CD14-positive monocyte (primary cell): Measurements from ENCODE around the gene BOLL. TPM values are rescaled to one million over a fixed set of nuclear protein-coding genes. Genes with fewer than 3 reads are reported as not detected.
"Not testable (repeated sequence)": the region's sequence is repeated elsewhere in the genome, so short reads cannot be mapped to it uniquely, and the experiment has no call there.

Source experiments
- DNase-seq, 3 donors: peaks; one replicate each; pipeline ENCODE4 v3.0.0-alpha.2; 2011 to 2022
- H2AFZ ChIP-seq: 2 replicates; pipeline ENCODE4 v1.6.0; 2012; ENCODE audit warnings: mild to moderate bottlenecking, low read depth, low read length, inconsistent platforms; ENCODE audit not compliant: insufficient read depth, poor library complexity, severe bottlenecking
- H3K27ac ChIP-seq, 2 donors: 1 replicate in 1 of 2; 2 replicates in 1 of 2; pipeline ENCODE4 v1.5.1; 2012 to 2013; ENCODE audit warnings: low read length in 2 of 2, control low read depth in 1 of 2, inconsistent platforms in 1 of 2, low read depth in 1 of 2, mild to moderate bottlenecking in 1 of 2
- H3K27me3 ChIP-seq, 2 donors: one replicate each; pipeline versions ENCODE4 v1.6.0 to v1.6.1; 2011 to 2013; ENCODE audit warnings: low read length in 2 of 2; ENCODE audit not compliant: control insufficient read depth in 2 of 2, insufficient read depth in 2 of 2
- H3K36me3 ChIP-seq, 2 donors: replicated peaks in 1 of 2; 1 replicate in 1 of 2; 2 replicates in 1 of 2; pipeline versions ENCODE4 v1.5.1 to v1.6.1; 2012 to 2013; ENCODE audit warnings: low read length in 2 of 2, control low read depth in 1 of 2, inconsistent platforms in 1 of 2, mild to moderate bottlenecking in 1 of 2; ENCODE audit not compliant: insufficient read depth in 2 of 2, control insufficient read depth in 1 of 2
- H3K4me1 ChIP-seq, 2 donors: 1 replicate in 1 of 2; 2 replicates in 1 of 2; pipeline versions ENCODE4 v1.5.1 to v1.6.1; 2012 to 2013; ENCODE audit warnings: low read length in 2 of 2, control low read depth in 1 of 2, inconsistent platforms in 1 of 2, mild to moderate bottlenecking in 1 of 2, moderate library complexity in 1 of 2; ENCODE audit not compliant: insufficient read depth in 2 of 2, control insufficient read depth in 1 of 2
- H3K4me2 ChIP-seq: replicated peaks from 2 replicates; pipeline ENCODE3; 2012; ENCODE audit warnings: low read length, moderate library complexity, mild to moderate bottlenecking; ENCODE audit not compliant: poor library complexity, severe bottlenecking; ENCODE audit errors: extremely low read depth
- H3K4me3 ChIP-seq, 3 experiments: fragments of 200-600 bp in 1 of 3; sonication (generic) in 1 of 3; replicated peaks in 1 of 3; 1 replicate in 2 of 3; 2 replicates in 1 of 3; pipeline ENCODE4 v1.5.1; 2011 to 2013; ENCODE audit warnings: low read length in 3 of 3, mild to moderate bottlenecking in 3 of 3, control low read depth in 2 of 3, low read depth in 2 of 3, inconsistent platforms in 1 of 3, moderate library complexity in 1 of 3
- H3K79me2 ChIP-seq: 2 replicates; pipeline ENCODE4 v1.6.0; 2012; ENCODE audit warnings: mild to moderate bottlenecking, control low read depth, inconsistent platforms, low read length, moderate library complexity; ENCODE audit not compliant: insufficient read depth
- H3K9ac ChIP-seq: 2 replicates; pipeline ENCODE4 v1.6.0; 2017; ENCODE audit warnings: low read length, mild to moderate bottlenecking; ENCODE audit not compliant: insufficient read depth, poor library complexity, severe bottlenecking
- H3K9me3 ChIP-seq, 2 donors: replicated peaks in 1 of 2; 1 replicate in 1 of 2; 2 replicates in 1 of 2; pipeline versions ENCODE4 v1.5.1 to v1.6.1; 2012 to 2013; ENCODE audit warnings: low read length in 2 of 2, control low read depth in 1 of 2; ENCODE audit not compliant: control insufficient read depth in 1 of 2, insufficient read depth in 1 of 2
- H4K20me1 ChIP-seq: 2 replicates; pipeline ENCODE4 v1.6.0; 2012; ENCODE audit warnings: mild to moderate bottlenecking, low read length, control low read depth, moderate library complexity; ENCODE audit not compliant: insufficient read depth
- H3K27ac Mint-ChIP-seq, 7 donors: one replicate each; pipeline ENCODE4 v1.8.0; 2020; ENCODE audit warnings: mild to moderate bottlenecking in 7 of 7, mixed read lengths in 7 of 7, moderate library complexity in 6 of 7, inconsistent platforms in 2 of 7
- H3K27me3 Mint-ChIP-seq, 3 donors: one replicate each; pipeline ENCODE4 v1.8.0; 2021 to 2022; ENCODE audit warnings: low read depth in 3 of 3, mild to moderate bottlenecking in 3 of 3, mixed read lengths in 3 of 3, moderate library complexity in 3 of 3, inconsistent platforms in 1 of 3
- H3K36me3 Mint-ChIP-seq, 2 donors: one replicate each; pipeline ENCODE4 v1.8.0; 2020; ENCODE audit warnings: mixed read lengths in 2 of 2, inconsistent platforms in 1 of 2, mild to moderate bottlenecking in 1 of 2
- H3K4me1 Mint-ChIP-seq: one replicate; pipeline ENCODE4 v1.8.0; 2020; ENCODE audit warnings: mild to moderate bottlenecking, mixed read lengths
- H3K4me3 Mint-ChIP-seq, 2 donors: one replicate each; pipeline ENCODE4 v1.8.0; 2020; ENCODE audit warnings: mild to moderate bottlenecking in 2 of 2, mixed read lengths in 2 of 2, moderate library complexity in 1 of 2
- H3K9me3 Mint-ChIP-seq, 7 donors: one replicate each; pipeline ENCODE4 v1.8.0; 2020 to 2022; ENCODE audit warnings: mixed read lengths in 7 of 7, mild to moderate bottlenecking in 6 of 7, moderate library complexity in 6 of 7, inconsistent platforms in 2 of 7
- CTCF ChIP-seq: fragments of 200-600 bp; IDR thresholded peaks from one replicate; pipeline ENCODE4 v1.8.0; 2022; ENCODE audit warnings: antibody characterized with exemption, mild to moderate bottlenecking
- WGBS: methylation state at CpG from one replicate; pipeline ENCODE4 v1.1.5; 2013; ENCODE audit warnings: missing lambda C conversion rate; ENCODE audit not compliant: insufficient coverage; 5-methylcytosine and 5-hydroxymethylcytosine counted together
- intact Hi-C, 2 donors: fragments of 100-400 bp; cut with micrococcal nuclease; formaldehyde crosslinking; loops; one replicate each; pipeline versions ENCODE4 v1.15.0 to v1.15.1; 2023
- polyA plus RNA-seq, 3 donors: library from polyadenylated mRNA; depleted of rRNA in 1 of 3; unstranded in 2 of 3; stranded (reverse) in 1 of 3; fragments of 300-500 nt in 2 of 3; fragments of >200 nt in 1 of 3; fragmentation: Illumina TruSeq in 2 of 3; gene quantifications; 1 replicate in 2 of 3; 2 replicates in 1 of 3; pipeline ENCODE4 v1.2.3, GENCODE V29; 2012 to 2021

The BOLL gene
- polyA plus RNA-seq, 3 donors = not detected

GRCh38 chr2:197710424-197711042 lies 74.6 kb downstream of the BOLL start:
- no peak for TF ChIP-seq CTCF
- Mint-ChIP-seq H3K27me3 (peaks cover 0 to 2% (median 0%) of the 10 kb centered on the region in 3 donors), H3K27ac (no peak overlapping the region), H3K4me1 (peaks cover 44% of the 10 kb centered on the region), H3K9me3 (no peaks in the 10 kb centered on the region), H3K4me3 (no peak overlapping the region), H3K36me3 (peaks cover 9 to 15% of the 10 kb centered on the region in 2 donors)
- no peaks in the 10 kb centered on the region for H3K27me3 ChIP-seq
- H3K9ac ChIP-seq = no peak overlapping the region
- peaks cover 3% of the 10 kb centered on the region for H4K20me1 ChIP-seq
- H3K79me2 ChIP-seq = peaks cover 31% of the 10 kb centered on the region
- peaks cover 19 to 23% of the 10 kb centered on the region in 2 donors for H3K4me1 ChIP-seq
- no peaks in the 10 kb centered on the region for H3K36me3 ChIP-seq
- no peak overlapping the region for H2AFZ ChIP-seq
- intact Hi-C loops = no loop called here
- H3K9me3 ChIP-seq = no peaks in the 10 kb centered on the region
- no peak overlapping the region for H3K4me3 ChIP-seq
- no peak overlapping the region for H3K27ac ChIP-seq
- H3K4me2 ChIP-seq = no peak overlapping the region
- peak in 1 of 3 donors; percentile 7 for DNase-seq

GRCh38 chr2:197709140-197709539 lies 76.0 kb downstream of the BOLL start:
- not testable (repeated sequence) for H3K4me3 Mint-ChIP-seq

More at GRCh38 chr2:197709140-197709539, 76.0 kb downstream of the BOLL start:
- 100% methylated on average over 4 of the region's 7 CpGs for WGBS
- H3K9ac ChIP-seq, H3K36me3 ChIP-seq, H3K9me3 ChIP-seq, H3K27ac Mint-ChIP-seq, H4K20me1 ChIP-seq, H3K27me3 Mint-ChIP-seq, H2AFZ ChIP-seq, H3K27ac ChIP-seq, DNase-seq, H3K4me3 ChIP-seq, H3K9me3 Mint-ChIP-seq, H3K4me2 ChIP-seq, H3K27me3 ChIP-seq: not testable (repeated sequence)
- Histone ChIP-seq H3K79me2 (peaks cover 33% of the 10 kb centered on the region), H3K4me1 (peaks cover 24 to 31% of the 10 kb centered on the region in 2 donors)
- H3K36me3 Mint-ChIP-seq = peaks cover 7 to 14% of the 10 kb centered on the region in 2 donors
- intact Hi-C loops = loop anchor here in 1 of 2 donors (10.0 kb wide), 3 partner anchors 76 to 254 kb away; partner anchors contain the start of genes BOLL, COQ10B and MOB4
- peaks cover 48% of the 10 kb centered on the region for H3K4me1 Mint-ChIP-seq
